NCI-H1092 (cell line): ENCODE results near the gene RSPH3.
"Not testable (repeated sequence)": the region's sequence is repeated elsewhere in the genome, so short reads cannot be mapped to it uniquely, and the experiment has no call there.

Experiments used
- DNase-seq: peaks from one replicate; lab custom pipeline; 2025; lab: John Stamatoyannopoulos, UW

RSPH3 gene, protein sequence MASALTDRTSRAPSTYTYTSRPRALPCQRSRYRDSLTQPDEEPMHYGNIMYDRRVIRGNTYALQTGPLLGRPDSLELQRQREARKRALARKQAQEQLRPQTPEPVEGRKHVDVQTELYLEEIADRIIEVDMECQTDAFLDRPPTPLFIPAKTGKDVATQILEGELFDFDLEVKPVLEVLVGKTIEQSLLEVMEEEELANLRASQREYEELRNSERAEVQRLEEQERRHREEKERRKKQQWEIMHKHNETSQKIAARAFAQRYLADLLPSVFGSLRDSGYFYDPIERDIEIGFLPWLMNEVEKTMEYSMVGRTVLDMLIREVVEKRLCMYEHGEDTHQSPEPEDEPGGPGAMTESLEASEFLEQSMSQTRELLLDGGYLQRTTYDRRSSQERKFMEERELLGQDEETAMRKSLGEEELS

DNA sequence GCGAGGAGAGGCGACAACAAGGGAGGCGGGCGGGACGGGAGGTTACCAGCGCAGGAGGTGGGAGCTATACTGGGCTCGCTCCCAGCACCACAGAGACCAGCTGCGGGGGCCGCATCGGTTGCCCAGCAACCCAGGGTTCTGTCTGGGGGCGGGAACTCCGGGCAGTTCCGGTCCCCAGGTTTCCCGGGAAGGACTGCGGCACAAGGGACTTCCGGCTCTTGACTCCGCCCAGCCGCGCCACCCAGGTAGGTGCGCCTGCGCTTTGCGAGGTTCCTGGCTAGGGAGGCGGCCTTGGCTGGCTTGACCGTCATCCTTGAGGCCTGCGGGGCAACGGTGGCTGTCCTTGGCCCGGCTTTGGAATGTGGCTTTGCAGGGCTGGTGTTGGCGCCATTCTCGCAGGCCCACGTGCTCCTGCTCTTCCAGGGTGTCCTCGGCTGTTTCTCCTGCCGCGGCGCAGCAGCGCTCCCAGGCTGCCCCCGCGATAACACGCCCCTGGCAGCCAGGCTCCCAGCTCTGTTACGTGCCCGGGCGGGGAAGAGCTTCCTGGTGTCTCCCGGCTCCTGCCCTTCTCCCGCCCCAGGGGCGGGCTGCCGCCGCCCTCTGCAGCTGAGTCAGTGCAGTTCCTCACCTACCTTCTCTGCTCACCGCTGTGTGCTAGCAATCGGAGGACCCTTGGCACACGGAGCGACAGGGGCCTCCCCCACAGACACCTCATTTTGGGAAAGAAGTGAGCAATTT is at the start of gene RSPH3:
TSS of gene RSPH3 (minus strand) at position 537 of the 738 bp plus-strand sequence. CDS start 652 bp downstream, outside the sequence.
- peak; percentile 96 for DNase-seq

DNA sequence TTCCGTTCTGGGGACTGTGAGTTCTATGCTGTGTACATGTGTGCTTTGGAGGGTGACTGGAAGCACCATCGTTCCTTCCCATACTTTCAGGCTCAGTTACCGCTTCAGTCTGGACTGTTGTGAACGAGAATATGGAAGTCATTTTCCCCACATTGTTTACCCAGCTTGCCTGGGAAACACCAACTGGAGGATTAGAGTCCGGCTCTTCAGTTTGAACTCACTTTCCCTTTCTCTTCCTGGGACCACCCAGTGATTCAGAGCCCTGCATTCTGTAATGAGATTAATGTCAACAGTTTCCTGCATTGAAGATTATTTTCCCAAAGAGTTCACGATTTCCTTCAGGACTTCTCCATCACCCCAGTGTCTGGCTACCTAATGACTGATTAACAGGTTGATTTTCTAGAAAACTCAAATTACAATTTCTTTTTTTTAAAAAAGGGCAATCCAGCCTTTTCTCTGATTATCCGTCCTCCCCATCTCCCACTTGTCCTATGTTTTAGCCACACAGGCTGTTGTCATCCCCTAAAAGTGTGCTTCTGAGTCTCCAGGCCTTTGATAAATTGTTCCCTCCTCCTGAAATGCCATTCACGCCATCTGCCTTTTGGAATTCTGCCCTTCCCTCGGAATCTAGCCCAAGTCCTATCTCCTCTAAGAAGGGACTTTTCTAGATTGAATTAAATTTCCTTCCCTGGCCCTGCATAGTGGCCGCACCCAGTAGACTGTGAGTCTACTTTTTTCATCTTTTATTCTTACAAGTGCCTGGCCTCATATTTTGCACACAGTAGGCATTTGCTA is 48.1 kb upstream of the RSPH3 start:
- no peak for DNase-seq

DNA sequence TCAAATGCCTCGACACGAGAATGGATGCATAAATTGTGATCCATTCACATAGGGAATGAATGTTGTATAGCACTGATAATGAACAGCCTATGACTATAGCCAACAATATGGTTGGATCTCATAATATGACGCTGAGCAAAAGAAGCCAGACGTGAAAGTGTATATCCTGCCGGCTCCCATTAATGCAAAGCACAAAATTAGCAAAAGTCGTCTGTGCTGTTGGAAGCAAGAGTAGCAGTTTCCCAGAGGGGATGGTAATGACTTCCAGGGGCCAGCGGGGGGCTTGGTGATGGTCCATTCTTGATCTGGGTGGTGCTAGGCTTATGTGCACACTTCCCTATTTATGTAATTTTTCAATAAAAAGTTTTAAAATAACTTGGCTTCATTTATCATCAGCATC is 45.8 kb upstream of the RSPH3 start:
- DNase-seq: no peak

DNA sequence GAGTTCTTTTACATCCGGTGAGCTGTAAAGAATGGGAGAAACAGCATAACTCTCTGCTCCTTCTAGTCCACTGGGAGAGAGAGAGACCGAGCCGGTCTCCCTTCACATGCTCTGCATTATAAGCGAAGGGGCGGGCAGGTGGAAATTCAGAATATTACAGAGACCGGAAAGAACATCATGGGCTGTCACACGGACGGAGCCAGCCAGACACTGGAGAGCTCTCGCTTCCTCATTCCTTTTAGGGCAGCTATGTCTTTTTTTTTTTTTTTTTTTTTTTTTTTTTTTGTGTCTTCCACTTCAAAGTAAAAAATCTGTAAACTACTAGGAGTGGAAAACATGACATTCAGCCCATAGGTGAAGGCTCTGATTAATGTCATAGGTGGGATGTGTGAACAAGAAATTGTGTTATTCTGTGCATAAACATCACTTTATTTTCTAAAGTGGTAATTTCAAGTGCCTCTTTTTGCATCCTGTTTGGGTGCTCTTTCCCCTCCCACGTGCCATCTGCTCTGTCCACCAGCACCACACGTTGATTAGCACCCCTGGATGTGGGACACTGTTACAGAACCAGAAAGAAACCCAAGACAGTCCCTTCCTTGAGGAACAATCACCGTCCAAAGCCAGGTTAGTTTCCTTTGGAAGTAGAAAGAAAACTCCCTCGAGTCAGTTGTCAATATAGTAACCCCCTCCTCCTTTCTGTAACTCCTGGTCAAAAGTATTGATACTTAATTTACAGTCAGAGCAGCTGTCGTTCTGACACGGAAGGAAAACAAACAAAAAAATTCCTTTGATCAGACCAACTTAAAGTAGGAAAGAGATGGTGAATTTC is 45.1 kb upstream of the RSPH3 start, which contains the start of gene TAGAP:
TSS of gene TAGAP (minus strand) at position 93 of the 829 bp plus-strand sequence. CDS start 845 bp downstream, outside the sequence.
- DNase-seq: no peak

DNA sequence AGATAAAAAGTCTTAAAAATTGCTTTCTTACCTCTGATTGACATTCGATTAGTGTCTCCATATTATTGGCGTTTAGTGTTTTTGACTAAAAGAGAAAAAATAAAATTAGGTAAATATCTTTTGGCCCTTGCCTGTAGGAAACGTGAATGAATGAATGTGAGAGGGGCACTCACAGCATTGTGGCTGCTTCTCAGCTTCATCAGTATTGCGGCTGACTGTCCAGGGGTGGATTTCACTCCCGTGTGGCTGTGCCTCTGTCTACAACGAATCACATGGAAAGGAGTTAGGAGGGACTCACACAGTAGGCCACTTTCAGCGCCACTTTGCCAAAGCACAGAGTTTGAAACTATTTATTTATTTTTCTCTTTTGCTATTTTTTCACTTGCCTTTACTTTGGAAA is 43.9 kb upstream of the RSPH3 start:
- no peak for DNase-seq

DNA sequence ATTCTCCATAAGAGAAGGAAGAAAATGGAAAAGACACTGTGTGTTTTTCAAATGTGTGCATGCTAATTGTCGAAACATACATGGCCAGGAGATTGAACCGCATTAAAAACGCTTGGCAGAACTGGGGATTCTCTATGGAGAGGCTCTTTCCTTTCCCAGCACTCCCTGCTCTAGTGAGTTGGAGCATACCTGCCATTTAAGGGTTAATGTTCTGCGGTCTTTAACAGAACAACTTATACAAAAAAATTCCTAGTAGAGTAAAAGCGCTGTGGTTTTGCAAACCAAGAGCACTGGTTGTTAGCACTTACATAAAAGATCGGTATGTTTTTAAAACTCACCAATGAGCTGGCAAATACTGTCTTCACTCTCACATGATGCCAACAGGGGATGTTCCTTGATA is 43.2 kb upstream of the RSPH3 start:
- DNase-seq: no peak

DNA sequence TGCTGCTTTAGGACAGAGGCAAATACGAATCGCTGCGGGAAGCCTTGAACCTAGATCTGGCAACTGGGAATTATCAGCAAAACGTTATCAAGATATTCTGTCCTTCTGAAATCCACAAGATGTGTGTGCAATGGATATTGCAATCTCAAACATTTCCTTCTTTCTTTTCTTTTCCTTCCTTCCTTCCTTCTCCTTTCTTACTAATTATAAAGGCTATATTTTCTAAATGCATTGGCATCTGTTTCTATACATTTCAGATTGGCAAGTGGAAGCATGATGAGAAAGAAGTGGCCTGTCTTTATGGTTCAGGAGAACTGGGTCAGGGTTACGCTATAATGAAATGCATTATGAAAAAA is 42.8 kb upstream of the RSPH3 start:
- DNase-seq: no peak

DNA sequence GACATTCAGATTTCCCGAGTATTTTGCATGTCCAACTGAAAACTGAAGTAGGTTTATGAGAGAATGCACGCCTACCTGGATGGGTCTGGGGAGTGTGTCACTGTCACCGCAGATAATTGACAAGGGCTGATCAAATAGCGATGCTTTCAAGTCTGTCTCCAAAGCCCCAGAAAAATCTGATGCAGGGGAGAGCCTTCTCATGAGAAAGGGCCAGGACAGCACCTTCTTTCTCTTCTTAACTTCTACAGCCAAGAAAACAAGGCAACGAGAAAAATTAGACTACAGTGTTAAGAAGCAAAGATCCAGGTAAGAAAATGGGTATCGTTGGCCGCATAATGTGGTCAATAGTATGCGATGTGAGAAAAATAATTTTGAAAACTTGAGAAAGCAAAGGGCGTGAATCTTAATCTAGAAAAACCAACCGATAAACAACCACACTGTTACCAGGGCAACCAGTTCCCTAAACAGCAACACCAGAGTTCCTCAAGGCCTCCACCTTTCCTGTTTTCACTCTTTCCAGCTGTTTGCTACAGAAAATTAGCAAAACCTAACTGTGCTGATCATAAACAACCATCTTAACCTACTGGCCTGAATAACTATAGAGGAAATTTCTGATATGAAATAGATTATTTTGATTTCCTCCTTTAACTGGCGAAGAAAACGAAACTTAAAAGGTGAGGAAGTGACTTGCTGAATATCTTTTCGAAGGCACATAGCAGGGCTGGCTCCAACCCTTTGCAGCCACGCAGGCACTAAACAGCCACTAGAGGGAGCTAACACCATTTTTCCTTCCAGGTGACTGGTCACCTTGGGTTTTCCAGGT is 42.2 kb upstream of the RSPH3 start:
- DNase-seq: peak; percentile 69

DNA sequence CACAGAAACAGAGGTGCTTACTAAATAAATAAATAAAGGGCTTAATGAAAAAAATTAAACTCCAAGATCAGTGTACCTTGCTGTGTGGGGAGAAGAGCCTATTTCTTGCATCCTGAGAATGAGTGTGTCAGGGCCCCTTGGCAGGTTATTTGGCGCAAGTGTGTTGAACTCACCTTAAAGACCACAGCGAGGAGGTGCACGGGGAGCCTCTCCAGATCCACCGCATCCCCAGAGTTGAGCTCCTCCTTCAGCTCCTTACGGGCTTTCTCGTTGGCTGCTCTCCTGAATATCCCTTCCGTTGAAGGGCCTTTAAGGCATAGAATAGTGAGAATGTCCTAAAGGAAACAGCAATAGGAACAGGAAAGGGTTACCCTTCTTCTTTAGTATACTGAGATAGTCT is 41.2 kb upstream of the RSPH3 start:
- no peak for DNase-seq

DNA sequence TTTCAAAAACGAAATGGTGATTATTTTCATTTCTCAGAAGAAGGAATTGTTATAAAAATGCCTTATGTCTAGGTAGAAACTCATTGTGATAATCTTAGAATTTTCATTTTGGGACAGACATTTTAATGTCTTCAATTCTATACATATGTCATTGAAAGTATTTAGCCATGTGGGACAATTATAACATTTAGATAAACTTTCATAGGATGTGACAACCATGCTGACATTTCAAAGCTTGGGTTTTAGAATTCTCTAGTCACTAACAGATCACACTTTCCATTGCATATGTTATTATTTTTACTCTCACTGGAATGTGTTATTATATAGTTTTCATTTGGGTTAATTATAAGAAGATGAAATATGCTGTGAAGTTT is 39.9 kb upstream of the RSPH3 start:
- DNase-seq: no peak

DNA sequence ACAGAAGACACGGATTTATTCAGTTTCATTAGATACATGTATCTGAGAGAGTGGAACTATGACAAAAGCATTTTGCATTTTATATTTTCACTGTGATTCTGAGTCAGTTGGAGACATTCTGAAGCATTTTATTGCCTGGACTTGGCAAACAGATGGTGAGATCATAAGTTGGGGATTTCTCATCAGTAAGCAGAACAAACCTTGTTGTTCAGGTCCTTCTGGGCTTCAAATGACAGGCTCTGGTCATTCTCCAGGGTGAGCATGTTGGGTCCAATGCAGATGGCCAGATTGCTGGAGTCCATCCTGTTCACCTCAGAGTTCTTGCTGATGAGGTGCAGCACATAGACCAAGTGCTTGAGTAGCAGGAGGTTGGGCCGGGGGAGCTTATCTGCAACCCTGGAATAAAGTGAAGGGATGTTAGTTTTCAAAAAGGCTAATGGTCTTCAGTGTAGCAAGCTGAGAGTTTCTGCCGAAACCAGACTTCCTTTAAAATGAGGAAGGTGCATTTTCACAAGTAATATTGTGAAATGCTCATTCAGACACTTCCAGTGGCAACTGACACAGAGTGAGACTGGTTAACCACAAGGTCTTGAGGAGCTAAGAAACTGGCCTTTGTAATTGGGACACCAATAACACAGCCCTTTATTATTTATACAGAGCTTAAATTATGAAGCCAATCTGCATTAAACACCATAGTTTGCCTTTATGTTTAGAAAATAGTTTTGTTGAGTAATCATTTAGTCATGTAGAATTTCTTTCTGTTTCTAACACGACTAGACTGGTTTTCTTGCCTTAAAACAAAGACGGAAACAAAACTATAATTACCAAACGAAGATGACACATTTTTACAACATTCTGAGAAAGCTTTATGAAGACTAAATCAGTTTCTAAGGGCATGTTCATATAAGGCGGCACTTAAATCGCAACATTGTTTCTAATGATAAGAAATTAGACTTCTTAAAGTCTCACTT is 39.2 kb upstream of the RSPH3 start:
- DNase-seq: no peak

DNA sequence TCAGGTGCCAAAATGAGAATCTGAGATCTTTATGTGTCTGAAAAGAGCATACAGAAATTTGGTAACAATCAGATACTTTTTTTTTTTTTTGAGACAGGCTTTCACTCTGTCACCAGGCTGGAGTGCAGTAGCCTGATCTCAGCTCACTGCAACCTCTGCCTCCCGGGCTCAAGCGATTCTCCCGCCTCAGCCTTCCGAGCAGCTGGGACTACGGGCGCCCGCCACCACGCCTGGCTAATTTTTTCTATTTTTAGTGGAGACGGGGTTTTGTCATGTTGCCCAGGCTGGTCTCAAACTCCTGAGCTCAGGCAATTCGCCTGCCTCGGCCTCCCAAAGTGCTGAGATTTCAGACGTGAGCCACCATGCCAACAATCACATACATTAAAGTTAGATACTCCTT is 38.3 kb upstream of the RSPH3 start:
- not testable (repeated sequence) for DNase-seq

DNA sequence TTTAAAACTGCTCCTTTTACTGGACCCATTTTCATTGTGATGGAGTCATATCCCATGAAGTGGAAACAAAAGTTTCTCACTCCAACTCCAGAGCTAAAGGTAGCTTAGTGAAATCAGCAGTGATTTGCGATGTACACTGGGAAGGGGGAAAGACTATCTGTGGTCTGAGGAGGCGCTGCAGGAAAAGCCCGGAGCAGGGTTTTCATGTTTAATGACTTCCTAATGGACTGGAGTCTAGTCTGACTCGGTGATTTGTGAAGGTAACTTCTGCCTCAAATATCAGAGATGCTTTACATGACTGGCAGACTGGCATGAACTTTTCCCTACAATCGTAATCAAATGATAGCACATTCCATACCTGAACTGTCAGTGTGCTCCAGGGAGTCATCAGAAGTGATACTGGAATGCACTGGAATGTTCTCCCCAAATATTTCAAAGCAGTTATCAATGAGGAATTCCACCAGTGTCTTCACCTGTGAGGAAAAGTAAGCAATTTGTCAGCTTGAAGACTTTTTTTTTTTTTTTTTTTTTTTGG is 37.8 kb upstream of the RSPH3 start:
- no peak for DNase-seq

DNA sequence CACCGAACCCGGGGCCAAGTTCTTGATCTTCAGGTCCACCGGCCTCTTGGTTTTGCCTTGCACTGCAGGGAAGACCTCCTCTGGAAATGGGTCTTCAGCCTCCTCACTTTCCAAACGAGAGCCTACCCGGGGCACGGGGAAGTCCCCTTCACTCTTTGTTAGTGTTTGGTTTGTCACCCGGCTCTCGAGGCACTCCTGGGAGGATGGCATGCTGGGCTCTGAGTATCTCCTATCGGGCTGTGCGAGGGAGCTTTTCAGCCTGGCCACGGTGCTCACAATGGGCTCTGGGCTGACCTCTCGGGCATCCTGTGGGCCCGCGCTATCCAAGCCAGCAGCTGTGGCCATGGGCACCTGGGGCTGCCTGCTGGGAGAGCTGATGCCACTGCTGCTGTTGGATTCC is 36.7 kb upstream of the RSPH3 start:
- DNase-seq: no peak

DNA sequence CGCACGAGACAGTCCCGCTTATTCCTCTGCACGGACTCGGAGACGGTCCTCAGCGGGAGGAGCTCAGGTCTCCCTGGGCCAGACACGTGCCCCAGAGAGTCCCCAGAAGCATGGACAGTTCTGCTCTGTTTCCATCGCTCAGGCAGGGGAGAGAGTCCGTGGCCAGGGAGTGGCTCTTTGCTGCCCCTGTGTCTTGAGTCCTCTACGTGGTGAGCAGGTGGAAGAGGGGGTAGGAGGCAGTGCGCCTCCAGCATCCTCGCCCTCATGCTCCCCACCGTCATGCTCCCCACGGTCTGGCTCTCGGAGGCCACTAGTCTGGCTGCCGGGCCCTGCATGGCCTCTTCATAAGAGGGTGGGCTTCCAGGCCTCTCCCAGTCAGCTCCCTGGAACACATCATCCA is 35.9 kb upstream of the RSPH3 start:
- DNase-seq: no peak

DNA sequence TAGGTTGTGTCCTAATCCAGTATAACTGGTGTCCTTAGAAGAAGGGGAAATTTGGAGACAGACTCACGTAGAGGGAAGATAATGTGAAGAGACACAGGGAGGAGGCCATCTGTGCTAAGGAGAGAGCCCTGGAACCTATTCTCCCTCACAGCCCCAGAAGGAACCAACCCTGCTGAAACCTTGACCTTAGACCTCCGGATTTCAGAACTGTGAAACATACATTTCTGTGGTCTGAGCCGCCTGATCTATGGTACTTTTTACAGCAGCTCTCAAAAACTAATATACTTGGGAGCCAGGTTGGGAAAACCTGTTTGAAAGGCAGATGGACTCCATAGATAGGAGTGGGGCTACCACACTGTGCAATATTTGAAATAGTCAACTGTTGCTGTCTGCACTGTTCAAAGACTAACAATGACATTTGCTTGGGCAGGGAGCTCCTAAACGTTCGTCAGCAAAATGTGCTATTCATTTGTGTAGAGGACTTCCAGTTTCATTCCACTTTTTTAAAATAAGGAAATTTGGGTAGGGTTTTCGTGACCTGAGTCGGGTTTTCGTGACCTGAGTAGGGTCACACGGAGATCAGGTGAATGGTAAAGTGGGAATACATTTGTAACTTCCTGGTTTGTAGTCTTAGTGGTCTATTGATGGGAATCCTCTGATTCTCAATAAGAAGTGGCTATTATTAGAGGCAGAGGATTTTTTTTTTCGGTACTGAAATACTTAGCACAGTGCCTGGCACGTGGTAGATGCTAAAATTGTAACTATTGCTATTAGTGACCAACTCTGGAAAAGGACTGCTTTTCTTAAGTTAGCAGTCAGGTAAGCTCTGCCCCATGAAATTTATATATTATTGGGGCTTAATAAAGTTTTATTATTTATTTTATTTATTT is 33.4 kb upstream of the RSPH3 start:
- DNase-seq: no peak

DNA sequence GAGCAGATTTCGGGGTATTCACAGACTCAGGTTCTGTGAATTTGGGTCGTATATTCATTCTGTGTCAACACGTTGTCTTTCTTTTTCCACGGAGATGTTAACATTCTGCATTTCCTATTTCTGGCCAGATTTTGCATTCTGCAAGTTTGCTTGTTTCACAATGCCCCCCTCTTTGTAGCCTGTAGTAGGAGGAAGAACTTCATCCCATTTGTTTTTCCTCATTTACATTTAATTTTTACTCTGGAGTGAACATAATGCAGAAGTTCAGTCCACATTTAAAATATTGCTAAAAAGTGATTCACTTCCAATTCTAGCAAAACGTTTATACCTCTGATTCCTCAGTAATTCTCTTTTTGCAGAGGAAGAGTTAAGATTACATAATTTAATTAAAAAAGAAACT is 31.8 kb upstream of the RSPH3 start:
- no peak for DNase-seq

DNA sequence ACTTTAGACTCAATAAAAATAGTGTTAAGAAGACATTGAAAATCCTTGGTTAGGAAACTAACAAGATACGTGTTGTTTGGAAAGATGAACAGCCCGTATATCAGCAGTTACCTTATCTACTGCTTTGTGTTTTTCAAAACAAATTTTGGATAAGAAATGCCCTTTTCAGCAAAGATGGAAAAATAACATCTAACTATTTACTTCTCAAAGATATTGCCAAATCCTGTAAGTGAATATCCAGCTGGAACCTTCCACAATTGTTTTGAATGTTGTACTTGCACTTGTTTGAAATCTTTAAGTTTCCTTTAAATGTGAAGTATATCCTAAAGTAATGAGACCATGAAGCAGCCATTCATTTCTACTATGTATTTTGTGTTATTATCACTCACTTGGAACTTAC is 30.2 kb upstream of the RSPH3 start:
- no peak for DNase-seq
